Activated CD8-positive, alpha-beta memory T cell treated with anti-CD3 and anti-CD28 coated beads, Interleukin-2, amount 50 U/mL, for 4 hours (primary cell): ENCODE results near the gene ARHGEF4.
"Not testable (repeated sequence)": the region's sequence is repeated elsewhere in the genome, so short reads cannot be mapped to it uniquely, and the experiment has no call there.

Experiments
- DNase-seq: peaks from one replicate; pipeline ENCODE4 v3.0.0-alpha.2; 2020

Gene ARHGEF4

DNA sequence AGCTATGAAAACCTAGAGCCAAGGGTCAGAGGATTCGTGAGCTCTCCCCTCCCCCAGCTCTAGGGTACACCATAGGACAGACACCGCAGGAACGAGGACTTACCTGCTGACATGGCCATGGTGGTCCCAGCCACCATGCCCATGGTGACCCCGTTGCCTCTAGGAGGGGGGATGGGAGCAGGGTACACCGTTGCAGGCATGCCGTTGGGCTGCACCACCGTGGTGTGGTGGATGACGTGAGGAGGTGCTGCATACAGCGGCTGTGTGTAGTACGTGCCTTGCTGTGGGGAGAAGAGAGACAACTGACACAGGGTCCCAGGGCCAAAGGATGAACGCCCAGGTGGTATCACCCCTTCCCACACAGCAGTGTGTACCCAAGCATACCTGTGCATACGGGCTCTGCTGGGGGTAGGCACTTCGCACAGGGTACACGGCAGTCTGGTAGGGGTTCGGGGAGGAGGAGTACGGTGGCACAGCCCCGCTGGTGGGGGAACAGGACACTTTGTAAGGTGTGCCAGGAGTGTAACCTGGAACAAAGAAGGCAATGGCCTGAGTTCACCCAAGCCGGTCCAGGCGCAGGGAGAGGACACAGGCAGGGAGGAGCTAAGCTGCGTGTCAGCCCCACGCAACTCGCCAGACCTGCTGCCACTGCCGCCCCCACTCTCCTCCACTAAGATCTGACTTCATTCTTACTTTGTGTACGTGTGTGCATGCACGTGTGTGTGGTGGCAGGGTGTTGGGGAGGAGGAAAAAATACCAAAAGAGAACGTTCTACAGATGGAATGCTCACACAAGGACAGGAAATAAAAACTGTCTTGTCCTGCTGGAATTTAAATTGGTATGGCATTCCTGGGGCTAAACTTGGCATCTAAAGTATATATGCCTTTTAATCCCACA lies 218.7 kb downstream of the ARHGEF4 start:
- no peak for DNase-seq

DNA sequence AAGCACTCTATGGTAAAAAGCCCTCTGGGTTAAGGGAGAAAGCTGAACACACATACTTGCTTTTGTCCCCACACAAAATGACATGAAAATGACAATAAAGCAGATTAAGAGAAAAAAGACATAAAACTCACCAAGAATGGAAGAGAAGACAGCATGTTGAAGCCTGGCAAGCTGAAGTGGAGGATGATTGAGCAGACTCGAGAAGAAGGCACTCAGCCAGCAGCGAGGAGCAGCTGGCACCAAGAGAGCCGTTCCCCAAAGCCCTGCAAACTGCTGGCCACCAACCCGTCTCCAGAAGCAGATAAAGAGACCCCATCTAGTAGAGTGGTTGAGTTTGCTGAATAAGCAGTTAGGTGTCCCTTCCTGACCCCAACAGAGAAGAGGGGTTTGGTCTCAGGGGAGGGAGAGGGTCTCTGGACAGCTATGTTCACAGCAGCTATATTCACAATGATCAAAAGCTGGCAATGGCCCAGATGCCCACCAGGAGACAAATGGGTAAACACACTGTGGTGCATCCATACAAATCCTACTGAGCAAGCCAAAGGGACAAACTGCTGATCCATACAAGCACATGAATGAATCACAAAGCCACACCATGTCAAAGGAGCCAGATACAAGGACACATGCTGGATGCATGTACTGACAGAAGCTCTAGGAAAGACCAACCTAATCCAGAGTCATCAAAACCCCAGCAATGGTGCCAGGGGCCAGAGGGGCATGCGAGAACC lies 219.7 kb downstream of the ARHGEF4 start:
- no peak for DNase-seq

DNA sequence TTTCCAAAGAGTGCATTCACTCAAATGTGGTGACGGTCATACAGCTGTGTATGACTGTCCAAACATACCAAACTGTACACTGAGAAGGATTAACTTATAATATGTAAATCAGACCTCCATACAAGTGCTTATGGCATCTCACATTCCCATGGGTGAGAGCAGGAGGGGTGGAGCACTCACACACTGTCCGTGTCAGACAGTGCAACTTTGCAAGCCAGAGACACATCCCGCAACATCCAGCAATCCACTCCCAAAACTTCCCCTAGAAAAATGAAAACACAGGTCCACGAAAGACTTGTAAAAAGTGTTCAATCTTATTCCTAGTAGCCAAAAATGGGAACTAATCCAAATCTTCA lies 220.2 kb downstream of the ARHGEF4 start:
- DNase-seq = no peak

DNA sequence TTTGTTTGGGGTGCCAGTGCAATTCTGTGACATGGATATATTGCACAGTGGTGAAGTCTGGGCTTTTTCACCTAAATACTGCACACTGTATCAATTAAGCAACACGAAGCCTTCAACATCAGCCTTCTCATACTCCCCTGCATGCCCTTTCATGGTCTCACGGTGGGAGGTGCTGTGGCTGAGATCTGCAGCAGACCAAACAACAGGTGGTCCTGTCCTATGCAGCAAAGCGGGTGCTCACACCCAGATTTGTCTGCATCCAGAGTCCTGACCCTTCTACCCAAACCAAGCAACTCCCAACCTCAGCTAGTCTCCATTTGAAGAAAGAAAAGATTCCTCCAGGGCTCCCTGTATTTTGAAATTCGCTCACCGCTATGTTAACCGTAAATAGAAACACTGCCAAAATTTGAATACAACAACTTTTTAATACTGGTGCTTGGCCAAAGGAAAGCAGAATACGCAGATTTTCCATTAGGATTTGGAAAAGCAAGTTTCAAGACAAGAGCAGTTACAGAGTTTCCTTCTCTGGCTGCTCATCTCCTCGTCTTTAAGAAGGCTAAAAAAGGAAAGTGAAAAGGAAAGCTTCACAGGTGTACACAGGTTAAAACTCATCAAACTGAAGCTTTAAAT lies 221.6 kb downstream of the ARHGEF4 start:
- no peak for DNase-seq

- no peak for DNase-seq
Measured at GRCh38 chr2:131058920-131059319, 222.2 kb downstream of the ARHGEF4 start.

DNA sequence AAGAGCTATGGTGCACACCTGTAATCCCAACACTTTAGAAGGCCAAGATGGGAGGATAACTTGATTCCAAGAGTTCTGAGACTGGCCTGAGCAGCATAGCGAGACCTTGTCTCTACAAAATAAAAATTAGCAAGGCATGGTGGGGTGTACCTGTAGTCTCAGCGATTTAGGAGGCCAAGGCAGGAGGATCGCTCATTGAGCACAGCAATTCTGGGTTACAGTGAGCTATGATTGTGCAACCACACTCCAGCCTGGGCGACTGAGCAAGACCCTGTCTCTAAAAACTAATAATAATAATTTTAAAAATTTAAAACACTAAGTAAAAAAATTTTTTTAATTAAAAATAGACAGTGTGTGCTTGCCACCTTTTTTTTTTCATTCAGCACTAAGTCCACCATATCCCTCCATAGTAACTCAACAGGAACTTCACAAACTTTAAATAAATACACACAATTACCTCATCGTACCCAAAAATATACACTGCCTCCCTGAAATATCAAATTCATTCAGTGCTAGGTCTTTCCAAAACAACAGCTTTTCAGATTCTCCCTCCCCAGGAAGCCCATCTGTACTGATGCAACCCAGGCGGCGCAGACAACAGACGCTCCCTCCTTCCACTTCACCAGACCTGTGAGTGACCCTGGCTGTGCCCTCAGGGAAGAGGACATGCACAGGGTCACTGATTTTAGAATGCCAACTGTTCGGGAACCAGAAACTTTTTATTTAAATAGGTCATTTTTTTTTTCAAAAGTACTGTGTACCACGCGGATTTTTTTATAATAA lies 227.0 kb downstream of the ARHGEF4 start:
- DNase-seq = no peak

- no peak for DNase-seq
Measured at GRCh38 chr2:131064589-131065512, 228.1 kb downstream of the ARHGEF4 start.

GRCh38 chr2:131067465-131068125 lies 230.9 kb downstream of the ARHGEF4 start:
- no peak for DNase-seq

- not testable (repeated sequence) for DNase-seq
Measured at GRCh38 chr2:131068172-131068571, 231.5 kb downstream of the ARHGEF4 start.

DNA sequence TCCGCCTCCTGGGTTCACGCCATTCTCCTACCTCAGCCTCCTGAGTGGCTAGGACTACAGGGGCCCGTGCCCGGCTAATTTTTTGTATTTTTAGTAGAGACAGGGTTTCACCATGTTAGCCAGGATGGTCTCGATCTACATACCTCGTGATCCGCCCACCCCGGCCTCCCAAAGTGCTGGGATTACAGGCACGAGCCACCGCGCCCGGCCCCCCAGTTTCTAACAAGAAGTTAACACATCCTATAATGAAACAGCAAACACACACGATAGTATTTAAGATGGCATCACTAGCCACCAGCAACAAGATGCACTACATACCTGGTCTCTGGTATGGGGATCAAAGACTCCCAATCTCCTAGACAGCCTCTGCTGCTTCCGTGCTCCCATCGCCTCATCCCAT lies 238.9 kb downstream of the ARHGEF4 start:
- not testable (repeated sequence) for DNase-seq

GRCh38 chr2:131076707-131077106 lies 240.0 kb downstream of the ARHGEF4 start:
- DNase-seq = no peak

DNA sequence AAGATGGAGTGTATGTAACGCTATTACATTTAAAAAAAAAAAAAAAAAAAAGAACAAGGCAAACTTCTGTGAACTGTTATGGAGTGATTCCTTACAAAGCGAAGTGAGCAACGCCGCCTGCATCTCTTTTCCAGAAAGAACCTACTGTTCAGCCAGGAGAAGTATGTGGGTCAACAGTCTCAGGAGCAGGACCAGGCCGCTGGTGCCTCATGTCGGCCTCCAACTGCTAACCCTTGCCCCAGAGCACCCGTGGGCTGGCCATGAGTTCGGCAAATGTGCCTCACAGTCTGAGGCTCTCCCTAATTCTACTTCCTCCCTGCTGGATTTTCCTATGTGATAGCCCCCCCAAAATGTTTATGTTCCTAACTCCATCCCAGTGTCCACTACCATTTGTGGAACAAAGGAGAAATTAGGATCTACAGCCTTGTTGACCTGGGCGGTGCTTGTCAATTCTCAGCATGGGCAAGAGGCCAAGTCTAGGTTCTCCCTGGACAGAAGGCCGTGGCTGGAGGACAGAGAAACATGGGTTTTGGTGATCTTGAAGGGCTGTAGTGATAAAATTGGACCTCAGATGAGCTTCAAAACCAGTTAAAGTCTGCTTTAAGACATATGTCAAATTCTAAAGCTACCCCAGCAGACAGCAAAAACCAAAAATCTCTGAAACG lies 240.6 kb downstream of the ARHGEF4 start:
- no peak for DNase-seq

DNA sequence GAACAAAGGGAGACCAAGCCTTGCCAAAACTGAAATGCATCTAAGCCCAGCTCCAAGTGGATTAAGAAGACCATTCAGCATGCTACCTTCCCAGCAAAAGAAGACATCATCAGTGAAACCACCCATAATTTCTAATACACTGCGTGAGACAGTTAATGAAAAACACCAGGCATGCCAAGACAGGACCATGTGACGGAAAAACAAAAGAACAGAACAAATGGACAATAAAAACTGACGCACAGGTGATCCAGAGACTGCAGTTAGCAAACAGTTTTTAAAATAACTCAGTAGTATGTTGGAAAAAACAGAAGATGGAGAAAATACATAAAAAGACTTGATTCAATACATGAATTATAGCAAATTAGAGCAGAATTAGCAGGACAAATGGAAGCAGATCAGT lies 241.3 kb downstream of the ARHGEF4 start:
- no peak for DNase-seq

DNA sequence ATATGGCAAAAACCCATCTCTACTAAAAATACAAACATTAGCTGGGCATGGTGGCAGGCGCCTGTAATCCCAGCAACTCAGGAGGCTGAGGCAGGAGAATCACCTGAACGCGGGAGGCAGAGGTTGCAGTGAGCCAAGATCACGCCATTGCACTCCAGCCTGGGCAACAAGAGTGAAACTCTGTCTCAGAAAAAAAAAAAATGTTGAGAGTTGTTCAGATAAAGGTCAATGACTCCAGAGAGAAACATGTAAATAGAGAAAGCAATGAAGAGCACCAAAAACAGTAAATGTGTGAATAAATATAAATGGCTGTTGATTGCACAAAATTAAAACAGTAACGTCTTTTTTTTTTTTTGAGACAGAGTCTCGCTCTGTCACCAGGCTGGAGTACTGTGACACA lies 243.2 kb downstream of the ARHGEF4 start:
- not testable (repeated sequence) for DNase-seq

- no peak for DNase-seq
Measured at GRCh38 chr2:131081190-131081589, 244.5 kb downstream of the ARHGEF4 start.

DNA sequence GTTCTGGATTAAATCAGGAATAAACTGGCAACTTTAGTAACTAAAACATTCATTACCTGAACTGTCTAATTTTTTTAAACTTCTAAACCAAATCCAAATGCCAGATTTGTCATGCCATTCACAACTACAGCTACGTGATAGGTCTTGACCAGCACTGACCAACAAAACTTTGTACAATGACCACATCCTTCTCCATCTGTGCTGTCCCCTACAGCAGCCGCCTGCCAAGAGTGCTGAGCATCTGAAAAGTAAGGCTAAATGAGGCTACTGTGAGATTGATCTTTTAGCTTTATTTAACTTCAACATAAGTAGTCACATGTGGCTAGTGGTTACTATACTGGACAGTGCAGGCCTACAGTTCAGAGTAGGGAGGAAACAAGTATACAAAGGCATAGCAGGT lies 248.9 kb downstream of the ARHGEF4 start:
- no peak for DNase-seq

- peak; percentile 35 for DNase-seq
Measured at GRCh38 chr2:131092458-131093005, 255.8 kb downstream of the ARHGEF4 start.

- DNase-seq = peak; percentile 88
Measured at GRCh38 chr2:131093006-131093695, 256.4 kb downstream of the ARHGEF4 start, which contains the start of gene FAM168B. Gene FAM168B (minus strand): TSS chr2:131093460. CDS start chr2:131082646, 10,814 bp downstream.

GRCh38 chr2:131093696-131094462 lies 257.2 kb downstream of the ARHGEF4 start:
- DNase-seq = no peak
